ENCODE results near the gene ARMCX1. TPM values are rescaled to one million over a fixed set of nuclear protein-coding genes. Genes with fewer than 3 reads are reported as not detected.

ARMCX1 gene
- total and polyA plus RNA-seq, 10 of the 15 experiments (the other 5 are each of a cell fraction or from before 2014, with no cell fraction given) = 0.02 to 0.07 (median 0.05) TPM; not detected in 7

GRCh38 chrX:101552714-101553113 lies 2.4 kb downstream of the ARMCX1 start (continued):
- TF ChIP-seq, protein P1, sequence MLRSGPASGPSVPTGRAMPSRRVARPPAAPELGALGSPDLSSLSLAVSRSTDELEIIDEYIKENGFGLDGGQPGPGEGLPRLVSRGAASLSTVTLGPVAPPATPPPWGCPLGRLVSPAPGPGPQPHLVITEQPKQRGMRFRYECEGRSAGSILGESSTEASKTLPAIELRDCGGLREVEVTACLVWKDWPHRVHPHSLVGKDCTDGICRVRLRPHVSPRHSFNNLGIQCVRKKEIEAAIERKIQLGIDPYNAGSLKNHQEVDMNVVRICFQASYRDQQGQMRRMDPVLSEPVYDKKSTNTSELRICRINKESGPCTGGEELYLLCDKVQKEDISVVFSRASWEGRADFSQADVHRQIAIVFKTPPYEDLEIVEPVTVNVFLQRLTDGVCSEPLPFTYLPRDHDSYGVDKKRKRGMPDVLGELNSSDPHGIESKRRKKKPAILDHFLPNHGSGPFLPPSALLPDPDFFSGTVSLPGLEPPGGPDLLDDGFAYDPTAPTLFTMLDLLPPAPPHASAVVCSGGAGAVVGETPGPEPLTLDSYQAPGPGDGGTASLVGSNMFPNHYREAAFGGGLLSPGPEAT (IDR thresholded peaks at IDR 0.05; ENCODE audit: low read depth) = no peak

DNA sequence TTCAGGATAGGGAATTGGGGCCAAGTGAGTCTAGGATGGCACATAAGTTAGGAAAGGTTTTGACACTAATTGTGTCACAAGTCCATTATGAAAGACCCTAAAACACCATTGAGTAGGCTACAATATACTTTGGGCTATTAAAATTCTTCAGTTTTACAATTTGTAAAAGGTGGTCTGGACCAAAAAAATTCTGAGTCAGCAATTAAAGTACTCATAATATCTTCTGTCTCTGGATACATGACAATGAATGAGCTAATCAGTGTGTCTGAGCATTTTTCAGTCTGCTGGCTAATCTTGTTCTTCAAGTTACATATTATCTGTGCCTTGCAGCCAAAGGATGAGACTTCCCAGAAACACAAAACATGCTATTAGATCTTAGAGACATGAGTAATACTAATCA lies 14.3 kb downstream of the ARMCX1 start:
- no peaks in the 10 kb centered on the region for H3K4me1 ChIP-seq (ENCODE audit: control insufficient read depth, insufficient read depth, low read length)
- no peaks in the 10 kb centered on the region for H3K9me3 ChIP-seq (replicated peaks; ENCODE audit: control insufficient read depth, insufficient read depth, low read length)
- no peak overlapping the region for H2AFZ ChIP-seq (ENCODE audit: control insufficient read depth, low read depth, low read length)
- POLR2A ChIA-PET = no interaction called here
- ATAC-seq = no peak
- H3K9ac ChIP-seq (ENCODE audit: control insufficient read depth, insufficient read depth, low read length) = no peak overlapping the region
- in situ Hi-C loops (cut with MboI) = no loop called here
- SMC1A ChIA-PET (ENCODE audit: uncharacterized antibody, unreplicated experiment) = no interaction called here
- no peak for TF ChIP-seq TCF7 (IDR thresholded peaks at IDR 0.05; ENCODE audit: borderline replicate concordance)
- TF ChIP-seq CBX5 (IDR thresholded peaks at IDR 0.05; ENCODE audit: low read depth) = no peak
- TF ChIP-seq ZBTB40 (IDR thresholded peaks at IDR 0.05; ENCODE audit: borderline replicate concordance) = no peak
- TF ChIP-seq, protein P2, sequence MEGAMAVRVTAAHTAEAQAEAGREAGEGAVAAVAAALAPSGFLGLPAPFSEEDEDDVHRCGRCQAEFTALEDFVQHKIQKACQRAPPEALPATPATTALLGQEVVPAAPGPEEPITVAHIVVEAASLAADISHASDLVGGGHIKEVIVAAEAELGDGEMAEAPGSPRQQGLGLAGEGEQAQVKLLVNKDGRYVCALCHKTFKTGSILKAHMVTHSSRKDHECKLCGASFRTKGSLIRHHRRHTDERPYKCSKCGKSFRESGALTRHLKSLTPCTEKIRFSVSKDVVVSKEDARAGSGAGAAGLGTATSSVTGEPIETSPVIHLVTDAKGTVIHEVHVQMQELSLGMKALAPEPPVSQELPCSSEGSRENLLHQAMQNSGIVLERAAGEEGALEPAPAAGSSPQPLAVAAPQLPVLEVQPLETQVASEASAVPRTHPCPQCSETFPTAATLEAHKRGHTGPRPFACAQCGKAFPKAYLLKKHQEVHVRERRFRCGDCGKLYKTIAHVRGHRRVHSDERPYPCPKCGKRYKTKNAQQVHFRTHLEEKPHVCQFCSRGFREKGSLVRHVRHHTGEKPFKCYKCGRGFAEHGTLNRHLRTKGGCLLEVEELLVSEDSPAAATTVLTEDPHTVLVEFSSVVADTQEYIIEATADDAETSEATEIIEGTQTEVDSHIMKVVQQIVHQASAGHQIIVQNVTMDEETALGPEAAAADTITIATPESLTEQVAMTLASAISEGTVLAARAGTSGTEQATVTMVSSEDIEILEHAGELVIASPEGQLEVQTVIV (IDR thresholded peaks at IDR 0.05; ENCODE audit: borderline replicate concordance, partially characterized antibody) = no peak
- no peak for TF ChIP-seq NR2C2 (IDR thresholded peaks at IDR 0.05; ENCODE audit: borderline replicate concordance, control insufficient read depth, insufficient read length, low read depth)
- TF ChIP-seq IKZF1 (conservative IDR thresholded peaks at IDR 0.05) = no peak
- no peak for TF ChIP-seq ZZZ3 (IDR thresholded peaks at IDR 0.05; ENCODE audit: control insufficient read depth, insufficient read length, low read depth)
- no peak for TF ChIP-seq NR2F1 (conservative IDR thresholded peaks at IDR 0.05)
- no peak for TF ChIP-seq MTA2 (IDR thresholded peaks at IDR 0.05; ENCODE audit: low read depth)
- no peak for TF ChIP-seq NFYB (IDR thresholded peaks at IDR 0.05; ENCODE audit: insufficient read depth, low read depth, low read length)
- intact Hi-C loops (cut with micrococcal nuclease; ENCODE audit: unreplicated experiment) = no loop called here
- DNase-seq (ENCODE audit: low read depth, low spot score) = no peak
- H3K4me3 ChIP-seq = no peak overlapping the region
- H3K36me3 ChIP-seq (ENCODE audit: control insufficient read depth in 2 of 2, insufficient read depth in 2 of 2, low read length in 1 of 2) = no peaks in the 10 kb centered on the region
- no peaks in the 10 kb centered on the region for H3K27me3 ChIP-seq (replicated peaks in 1 of 2; ENCODE audit: control insufficient read depth in 2 of 2, insufficient read depth in 2 of 2, low read length in 1 of 2)
- H3K4me2 ChIP-seq (ENCODE audit: control insufficient read depth, insufficient read depth) = no peak overlapping the region
- BruUV-seq (replicated peaks) = no TSS peak
- H3K27ac ChIP-seq (ENCODE audit: control insufficient read depth, insufficient read depth) = no peak overlapping the region
- RAD21 ChIA-PET (ENCODE audit: unreplicated experiment) = no interaction called here
- no peaks in the 10 kb centered on the region for H3K79me2 ChIP-seq (ENCODE audit: control insufficient read depth, insufficient read depth, low read length)
- CTCF ChIA-PET = no interaction called here
- FAIRE-seq = no peak
- no peaks in the 10 kb centered on the region for H4K20me1 ChIP-seq (ENCODE audit: control insufficient read depth, insufficient read depth)

All from GM12878 (cell line).